Right cardiac atrium (tissue), 5 donors: ENCODE results near the gene ST6GAL1. TPM values are rescaled to one million over a fixed set of nuclear protein-coding genes. Genes with fewer than 3 reads are reported as not detected.
"Not testable (repeated sequence)": the region's sequence is repeated elsewhere in the genome, so short reads cannot be mapped to it uniquely, and the experiment has no call there.

ENCODE experiments used
- ATAC-seq, 2 donors: fragments of 200-7000 bp; cut with Tn5 transposase; one replicate each; pipeline versions ENCODE4 v1.8.0 to v1.9.1; 2020; ENCODE audit warnings: moderate library complexity in 2 of 2, mild to moderate bottlenecking in 1 of 2
- DNase-seq, 3 donors: peaks; one replicate each; pipeline ENCODE4 v3.0.0-alpha.2; 2020
- H3K27ac ChIP-seq: one replicate; pipeline ENCODE4 v1.5.1; 2013; ENCODE audit warnings: mild to moderate bottlenecking, low read length, control low read depth, moderate library complexity
- H3K27me3 ChIP-seq: one replicate; pipeline ENCODE4 v1.6.1; 2013; ENCODE audit not compliant: control insufficient read depth, insufficient read depth
- H3K4me1 ChIP-seq: one replicate; pipeline ENCODE4 v1.6.1; 2013; ENCODE audit warnings: low read length; ENCODE audit not compliant: control insufficient read depth, insufficient read depth
- H3K4me3 ChIP-seq: one replicate; pipeline ENCODE4 v1.5.1; 2013; ENCODE audit warnings: low read length, control low read depth
- H3K9me3 ChIP-seq: one replicate; pipeline ENCODE4 v1.6.1; 2013; ENCODE audit warnings: low read length; ENCODE audit not compliant: control insufficient read depth
- WGBS: extraction: QIAGEN DNeasy Blood & Tissue Kit; methylation state at CpG from one replicate; pipeline ENCODE4 v1.1.7; 2013; 5-methylcytosine and 5-hydroxymethylcytosine counted together
- intact Hi-C, 4 donors: fragments of 100-400 bp; cut with DNase I; formaldehyde crosslinking; loops; one replicate each; pipeline versions ENCODE4 v1.11.0 to v1.14.0; 2022 to 2023
- polyA plus RNA-seq: library from polyadenylated mRNA; stranded (reverse); fragments of 200-250 nt; gene quantifications from one replicate; pipeline ENCODE4 v1.2.3, GENCODE V29; 2013
- total RNA-seq, 4 donors: library from RNA; stranded (reverse); fragmentation: NEBNext Ultra II Directional; extraction: Animal tissue kit (Norgen Biotek cat#: 25700); gene quantifications; one replicate each; pipeline ENCODE4 v1.2.1, GENCODE V29; 2021
- donor health status: healthy with polysubstance abuse.
- donor health status: DM: no; HTN: yes; CAD: no.
- donor health status: DM: no; HTN: no; CAD: no.
- donor health status: DM: no; HTN: yes; CAD: no; lungs with severe emphysema.
- donor health status: DM: yes; HTN: yes; CAD: no.

The ST6GAL1 gene
- total and polyA plus RNA-seq, 5 donors, result 25.2 to 69.2 (median 64.7) TPM

DNA sequence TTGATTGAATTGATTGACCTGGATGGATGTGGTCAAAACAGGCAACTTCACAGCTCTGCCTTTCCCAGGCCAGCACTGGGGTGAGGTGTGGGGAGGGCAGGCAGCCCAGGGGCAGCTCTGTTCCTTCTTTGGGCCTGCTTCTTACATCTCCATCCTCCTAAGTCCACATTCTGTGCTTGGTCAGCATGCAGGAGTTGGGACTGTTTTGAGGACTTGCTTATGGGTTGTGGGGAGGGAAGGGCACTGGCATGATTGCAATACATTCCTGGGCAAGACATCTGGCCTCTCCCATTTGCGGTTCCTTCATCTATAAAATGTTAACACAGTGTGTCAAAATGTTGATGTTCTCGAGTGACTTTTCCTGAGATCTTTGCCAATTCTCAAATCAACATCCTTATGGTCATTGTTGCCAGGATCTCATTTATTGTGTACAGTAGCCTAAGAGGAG lies 84.1 kb downstream of the ST6GAL1 start:
- DNase-seq (no peak), ATAC-seq (no peak)
- H3K4me1 ChIP-seq, result peaks cover 19% of the 10 kb centered on the region
- WGBS, result 43% methylated on average over 2 of the region's 2 CpGs
- H3K4me3 ChIP-seq, result no peak overlapping the region
- no peak overlapping the region for H3K27ac ChIP-seq
- H3K9me3 ChIP-seq, result no peaks in the 10 kb centered on the region
- no peaks in the 10 kb centered on the region for H3K27me3 ChIP-seq
- intact Hi-C loops, result loop anchor here in 1 of 4 donors (10.0 kb wide), 1 partner anchor 80 kb away; the partner anchor contains the start of gene ST6GAL1

- intact Hi-C loops, result loop anchor here in 1 of 4 donors (5.0 to 10.0 kb wide), 2 partner anchors 51 to 81 kb away; partner anchors contain the start of gene ST6GAL1
- no peak for DNase-seq
- Histone ChIP-seq H3K4me1 (peaks cover 19% of the 10 kb centered on the region), H3K27me3 (no peaks in the 10 kb centered on the region), H3K4me3 (no peak overlapping the region), H3K27ac (no peak overlapping the region), H3K9me3 (no peaks in the 10 kb centered on the region)
- WGBS, result 72% methylated on average over 14 of the region's 14 CpGs
- ATAC-seq, result no peak
These were observed 85.7 kb downstream of the ST6GAL1 start for GRCh38 chr3:187015903-187016638.

DNA sequence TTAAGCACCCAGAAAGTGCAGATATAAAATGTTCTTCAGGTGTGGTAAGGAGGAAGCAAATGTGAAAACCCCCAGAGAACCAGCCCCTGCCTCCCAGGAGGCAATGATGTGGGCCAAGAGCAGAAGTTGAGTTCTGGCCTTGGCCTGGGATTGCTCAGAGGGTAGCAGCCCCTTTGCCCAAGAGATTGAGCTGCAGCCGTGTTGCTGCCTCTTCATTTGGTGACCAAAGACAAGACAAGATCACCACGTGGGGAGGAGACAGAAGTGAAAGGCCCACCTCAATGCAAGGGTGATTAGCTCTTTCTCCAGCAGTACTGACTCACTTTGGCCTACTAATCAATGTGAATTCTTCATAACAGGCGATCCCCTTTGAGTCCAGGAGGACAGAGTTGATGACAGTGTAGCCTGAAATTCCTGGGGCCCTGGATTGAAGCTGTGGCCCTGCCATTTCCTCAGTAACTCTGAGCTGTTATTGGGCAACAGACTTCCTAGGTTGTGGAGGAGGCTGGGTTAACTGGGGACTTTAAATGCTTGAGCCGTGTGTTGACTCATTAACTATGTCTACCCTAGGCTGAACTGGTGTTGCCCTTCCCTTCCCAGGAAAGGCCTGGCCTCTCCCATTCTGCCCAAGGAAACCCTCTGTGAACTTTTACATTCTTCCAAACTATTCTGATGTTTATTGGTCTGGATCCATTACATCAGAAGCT lies 86.5 kb downstream of the ST6GAL1 start:
- H3K27ac ChIP-seq, result no peak overlapping the region
- DNase-seq (peak in 1 of 3 donors; percentile 26), ATAC-seq (peak; percentile 67 to 88)
- intact Hi-C loops, result loop anchor here in 1 of 4 donors (5.0 to 10.0 kb wide), 2 partner anchors 51 to 82 kb away; partner anchors contain the start of gene ST6GAL1
- peaks cover 19% of the 10 kb centered on the region for H3K4me1 ChIP-seq
- WGBS, result 64% methylated on average over 4 of the region's 4 CpGs
- H3K9me3 ChIP-seq, result no peaks in the 10 kb centered on the region
- H3K27me3 ChIP-seq, result no peaks in the 10 kb centered on the region
- H3K4me3 ChIP-seq, result no peak overlapping the region

- peak; percentile 73 to 88 (median 77) for DNase-seq
- intact Hi-C loops, result loop anchor here in 1 of 4 donors (5.0 to 10.0 kb wide), 2 partner anchors 50 to 83 kb away; partner anchors contain the start of gene ST6GAL1
- H3K9me3 ChIP-seq, result no peaks in the 10 kb centered on the region
- H3K4me3 ChIP-seq, result no peak overlapping the region
- 29% methylated on average over 17 of the region's 17 CpGs for WGBS
- ATAC-seq, result peak; percentile 39 to 65
- peak overlapping the region; percentile 30 for H3K27ac ChIP-seq
- peaks cover 19% of the 10 kb centered on the region for H3K4me1 ChIP-seq
- H3K27me3 ChIP-seq, result no peaks in the 10 kb centered on the region
These were observed 87.3 kb downstream of the ST6GAL1 start for GRCh38 chr3:187017511-187018230.

DNA sequence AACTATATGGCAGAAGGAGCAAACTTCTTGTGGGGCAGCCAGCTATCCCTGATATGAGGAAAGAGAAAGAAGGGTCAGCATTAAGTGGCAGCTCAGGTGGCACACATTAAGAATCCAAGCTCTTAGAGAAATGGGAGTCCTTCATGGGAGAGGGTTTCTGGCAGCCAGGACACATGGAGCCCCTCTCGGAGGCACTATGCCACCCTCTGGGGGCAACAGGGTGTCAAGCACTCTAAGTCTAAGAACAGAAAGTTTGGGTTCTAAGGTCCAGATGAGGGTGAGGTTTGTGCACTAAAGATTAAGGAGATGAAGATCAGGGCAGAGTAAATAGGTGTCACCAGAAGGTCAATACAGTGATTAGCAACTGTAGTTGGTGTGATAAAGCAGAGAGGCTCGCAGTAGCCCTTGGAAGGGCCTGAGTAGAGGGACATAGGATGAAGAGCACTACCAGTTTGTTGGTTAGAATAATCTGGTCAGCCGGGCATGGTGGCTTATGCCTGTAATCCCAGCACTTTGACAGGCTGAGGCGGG lies 89.3 kb downstream of the ST6GAL1 start:
- Histone ChIP-seq H3K27ac (no peak overlapping the region), H3K4me1 (peaks cover 16% of the 10 kb centered on the region), H3K27me3 (no peaks in the 10 kb centered on the region), H3K4me3 (no peak overlapping the region), H3K9me3 (no peaks in the 10 kb centered on the region)
- intact Hi-C loops, result loop anchor here in 1 of 4 donors (5.0 to 10.0 kb wide), 2 partner anchors 48 to 85 kb away; partner anchors contain the start of gene ST6GAL1
- DNase-seq, result no peak
- ATAC-seq, result no peak
- WGBS, result 88% methylated on average over 4 of the region's 4 CpGs

DNA sequence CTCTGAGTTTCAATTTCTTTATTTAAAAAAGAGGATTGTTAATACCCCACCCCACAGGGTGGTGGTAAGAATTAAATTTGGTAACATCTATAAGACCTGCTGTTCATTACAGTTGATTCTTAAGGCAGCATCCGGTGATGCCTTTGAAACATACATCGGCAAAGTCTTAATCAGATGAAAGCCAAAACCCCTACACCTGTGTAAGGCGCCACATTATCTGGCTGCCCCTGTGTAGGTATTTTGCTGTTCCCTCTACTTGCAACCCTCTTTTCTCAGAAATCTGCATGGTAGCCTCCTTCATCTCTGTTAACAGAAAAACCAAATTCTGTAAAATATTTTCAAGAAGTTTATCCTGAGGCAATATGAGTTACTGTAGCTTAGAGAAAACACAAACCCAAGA lies 90.0 kb downstream of the ST6GAL1 start:
- ATAC-seq (no peak), DNase-seq (no peak)
- no peak overlapping the region for H3K27ac ChIP-seq
- 95% methylated on average over 3 of the region's 3 CpGs for WGBS
- intact Hi-C loops, result no loop called here
- no peak overlapping the region for H3K4me3 ChIP-seq
- H3K27me3 ChIP-seq, result no peaks in the 10 kb centered on the region
- H3K9me3 ChIP-seq, result no peaks in the 10 kb centered on the region
- peaks cover 17% of the 10 kb centered on the region for H3K4me1 ChIP-seq

DNA sequence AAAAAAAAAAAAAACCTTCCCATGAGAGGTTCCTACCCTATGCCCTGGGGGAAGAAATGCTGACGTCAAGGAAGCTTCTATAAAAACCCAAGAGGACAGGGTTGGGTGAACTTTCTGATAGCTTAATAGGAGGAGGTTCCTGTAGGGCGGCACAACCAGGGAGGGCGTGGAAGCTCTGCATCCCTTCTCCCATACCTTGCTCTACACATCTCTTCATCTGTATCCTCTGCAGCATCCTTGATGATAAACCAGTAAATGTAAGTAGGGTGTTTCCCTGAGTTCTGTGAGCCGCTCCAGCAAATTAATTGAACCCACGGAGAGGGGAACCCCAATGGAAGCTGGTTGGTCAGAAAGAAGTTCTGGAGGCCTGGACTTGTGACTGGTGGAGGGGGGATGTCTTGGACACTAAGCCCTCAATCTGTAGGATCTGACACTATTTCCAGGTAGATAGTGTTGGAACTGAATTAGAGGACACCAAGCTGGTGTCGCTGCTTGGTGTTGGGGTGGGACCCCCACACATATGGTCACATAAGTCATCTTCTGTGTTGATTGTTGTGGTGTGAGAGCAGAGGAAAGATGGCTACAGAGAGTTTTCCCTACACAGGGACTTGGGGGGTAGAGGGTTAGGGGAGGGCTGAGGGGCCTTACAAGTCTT lies 91.5 kb downstream of the ST6GAL1 start:
- no peaks in the 10 kb centered on the region for H3K9me3 ChIP-seq
- intact Hi-C loops, result no loop called here
- H3K4me3 ChIP-seq, result no peak overlapping the region
- 91% methylated on average over 6 of the region's 6 CpGs for WGBS
- H3K27me3 ChIP-seq, result no peaks in the 10 kb centered on the region
- ATAC-seq, result peak in 1 of 2 donors; percentile 64
- H3K4me1 ChIP-seq, result peaks cover 12% of the 10 kb centered on the region
- no peak overlapping the region for H3K27ac ChIP-seq
- no peak for DNase-seq

DNA sequence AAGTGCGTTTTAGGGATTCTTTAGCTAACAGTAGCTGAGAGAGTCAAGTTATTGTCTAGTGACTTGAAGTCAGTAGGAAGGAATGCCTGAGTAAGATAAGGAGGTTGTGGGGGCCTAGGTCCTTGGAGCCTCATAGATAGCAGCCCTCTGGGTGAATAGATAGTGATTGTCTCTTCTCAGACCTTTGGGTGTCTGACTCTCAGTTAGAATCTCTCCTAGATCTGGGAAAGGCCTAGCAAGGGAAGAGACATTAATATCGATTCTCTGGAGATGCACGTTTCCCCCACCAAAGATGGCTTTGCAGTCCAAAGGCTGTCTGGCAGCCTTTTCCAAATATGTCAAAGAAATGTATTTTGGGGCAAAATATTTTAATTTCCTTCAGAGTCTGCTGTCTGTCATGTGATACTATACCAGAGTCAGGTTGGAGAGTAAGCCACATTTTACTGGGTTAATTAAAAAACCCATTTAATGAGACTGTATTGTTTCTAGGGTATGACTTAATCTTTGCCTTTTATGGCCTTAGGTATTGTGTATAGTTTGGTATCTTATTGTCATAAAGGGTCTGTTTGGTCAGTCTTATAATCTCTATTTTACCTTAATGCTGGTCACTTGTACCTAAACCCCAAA lies 92.2 kb downstream of the ST6GAL1 start:
- WGBS, result 82% methylated on average over 3 of the region's 3 CpGs
- DNase-seq (no peak), ATAC-seq (no peak)
- intact Hi-C loops, result no loop called here
- no peaks in the 10 kb centered on the region for H3K27me3 ChIP-seq
- no peak overlapping the region for H3K4me3 ChIP-seq
- H3K9me3 ChIP-seq, result no peaks in the 10 kb centered on the region
- H3K27ac ChIP-seq, result no peak overlapping the region
- peaks cover 10% of the 10 kb centered on the region for H3K4me1 ChIP-seq

DNA sequence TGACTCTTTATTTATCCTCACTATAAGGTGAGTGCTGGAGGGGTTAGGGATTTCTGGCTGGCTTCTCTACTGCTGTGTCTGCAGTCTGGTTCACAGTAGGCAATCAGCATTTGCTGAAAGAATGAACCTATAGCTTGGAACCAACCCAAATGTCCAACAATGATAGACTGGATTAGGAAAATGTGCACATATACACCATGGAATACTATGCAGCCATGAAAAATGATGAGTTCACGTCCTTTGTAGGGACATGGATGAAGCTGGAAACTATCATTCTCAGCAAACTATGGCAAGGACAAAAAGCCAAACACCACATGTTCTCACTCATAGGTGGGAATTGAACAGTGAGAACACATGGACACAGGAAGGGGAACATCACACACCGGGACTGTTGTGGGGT lies 93.0 kb downstream of the ST6GAL1 start:
- H3K9me3 ChIP-seq, H3K27me3 ChIP-seq, H3K4me3 ChIP-seq, H3K4me1 ChIP-seq, H3K27ac ChIP-seq, DNase-seq, intact Hi-C loops, ATAC-seq: not testable (repeated sequence)
- WGBS, result 48% methylated on average over 2 of the region's 2 CpGs
